ENCODE data around the gene EFNA5. TPM values are rescaled to one million over a fixed set of nuclear protein-coding genes. Genes with fewer than 3 reads are reported as not detected.
"Not testable (repeated sequence)": the region's sequence is repeated elsewhere in the genome, so short reads cannot be mapped to it uniquely, and the experiment has no call there.

EFNA5 gene
- polyA plus RNA-seq, 1 of the 3 experiments (the other 2 are of a cell fraction) = 0.81 TPM

DNA sequence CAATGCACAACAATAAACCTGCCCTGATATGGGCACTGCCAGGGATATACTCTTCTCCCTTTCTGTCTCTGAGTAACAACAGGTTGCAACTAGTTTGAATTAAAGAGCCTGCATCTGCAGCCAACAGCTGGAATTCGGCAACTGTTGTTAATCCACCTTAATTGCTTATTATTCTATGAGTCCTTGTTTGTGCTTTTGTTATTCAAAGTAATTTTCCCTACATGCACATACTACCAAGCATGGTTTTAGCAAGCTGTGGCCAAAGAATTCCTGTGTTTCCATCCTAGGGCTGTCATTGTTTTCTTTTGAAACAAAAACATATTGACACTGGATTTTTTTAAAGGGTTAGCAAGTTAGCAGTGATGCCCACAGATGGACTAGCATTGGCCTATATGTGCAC is 171.5 kb downstream of the EFNA5 start:
- ChIA-PET POLR2A (no interaction called here), CTCF (interaction anchor here (1.1 kb wide), 1 partner anchor 73 kb away, joined by 3 read pairs; no protein-coding TSS in a partner anchor)
- Histone ChIP-seq H2AFZ (ENCODE audit: low read depth) (no peak overlapping the region), H3K4me3 (ENCODE audit: low read depth in 2 of 2, low read length in 1 of 2) (no peak overlapping the region), H3K4me2 (no peak overlapping the region), H3K9me2 (no peaks in the 10 kb centered on the region), H4K20me1 (ENCODE audit: insufficient read depth) (no peaks in the 10 kb centered on the region), H3K27ac (ENCODE audit: low read depth in 2 of 2, low read length in 1 of 2) (no peak overlapping the region), H3K9ac (no peak overlapping the region), H3K36me3 (replicated peaks in 1 of 2; ENCODE audit: control insufficient read depth in 1 of 2, insufficient read depth in 2 of 2, low read length in 1 of 2) (no peaks in the 10 kb centered on the region), H3F3A (replicated peaks; ENCODE audit: insufficient read depth) (peaks cover 3% of the 10 kb centered on the region), H3K79me2 (ENCODE audit: insufficient read depth) (peaks cover 4% of the 10 kb centered on the region; the same call in 1 of the 2 replicates), H3K27me3 (ENCODE audit: insufficient read depth) (no peaks in the 10 kb centered on the region), H3K9me3 (no peaks in the 10 kb centered on the region), H3K4me1 (ENCODE audit: control insufficient read depth in 1 of 2, insufficient read depth in 2 of 2, low read depth in 1 of 2, low read length in 1 of 2) (peaks cover 11 to 20% of the 10 kb centered on the region in 2 experiments; a peak in 3 of 4 replicates)
- no peak for DNase-seq
- WGBS (ENCODE audit: low lambda C conversion rate) = 92% methylated on average over 1 of the region's 1 CpG
- TF ChIP-seq SMC3 (IDR thresholded peaks at IDR 0.05; ENCODE audit: low read depth, low read length) = no peak

DNA sequence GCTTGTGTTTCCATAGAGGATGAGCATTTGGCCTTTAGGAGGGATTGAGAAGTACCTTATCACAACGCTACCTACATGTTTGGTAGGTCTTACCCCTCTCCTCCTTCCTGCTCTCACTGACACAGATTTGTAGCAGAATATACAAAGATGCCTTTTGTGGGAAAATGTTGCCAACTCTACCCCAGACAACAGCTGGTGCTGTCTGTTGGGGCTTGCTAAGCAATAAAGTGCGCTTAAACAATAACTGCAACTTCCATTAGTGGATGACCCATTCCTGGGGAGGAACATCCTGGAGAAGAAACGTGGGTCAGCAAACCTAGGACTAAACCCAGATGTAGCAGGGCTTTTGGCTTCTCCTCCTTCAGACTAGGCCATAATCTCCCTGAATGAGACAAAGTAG is 174.3 kb downstream of the EFNA5 start:
- CTCF ChIA-PET = no interaction called here

DNA sequence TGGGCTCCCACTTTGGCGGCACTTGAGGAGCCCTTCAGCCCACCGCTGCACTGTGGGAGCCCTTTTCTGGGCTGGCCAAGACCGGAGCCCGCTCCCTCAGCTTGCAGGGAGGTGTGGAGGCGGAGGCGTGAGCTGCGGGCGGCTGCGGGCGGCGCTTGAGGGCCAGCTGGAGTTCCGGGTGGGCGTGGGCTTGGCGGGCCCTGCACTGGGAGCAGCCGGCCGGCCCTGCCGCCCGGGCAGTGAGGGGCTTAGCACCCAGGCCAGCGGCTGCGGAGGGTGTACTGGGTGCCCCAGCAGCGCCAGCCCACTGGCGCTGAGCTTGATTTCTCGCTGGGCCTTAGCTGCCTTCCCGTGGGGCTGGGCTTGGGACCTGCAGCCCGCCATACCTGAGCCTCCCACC is 176.6 kb downstream of the EFNA5 start:
- CTCF ChIA-PET; H3K27ac ChIP-seq (ENCODE audit: low read depth in 2 of 2, low read length in 1 of 2); DNase-seq; H3K9ac ChIP-seq; H3F3A ChIP-seq (replicated peaks; ENCODE audit: insufficient read depth); H3K27me3 ChIP-seq (ENCODE audit: insufficient read depth); H3K4me2 ChIP-seq; H3K9me3 ChIP-seq; H3K79me2 ChIP-seq (ENCODE audit: insufficient read depth); H3K4me3 ChIP-seq (ENCODE audit: low read depth in 2 of 2, low read length in 1 of 2); H3K4me1 ChIP-seq (ENCODE audit: control insufficient read depth in 1 of 2, insufficient read depth in 2 of 2, low read depth in 1 of 2, low read length in 1 of 2); H2AFZ ChIP-seq (ENCODE audit: low read depth); H3K36me3 ChIP-seq (replicated peaks in 1 of 2; ENCODE audit: control insufficient read depth in 1 of 2, insufficient read depth in 2 of 2, low read length in 1 of 2); H4K20me1 ChIP-seq (ENCODE audit: insufficient read depth); H3K9me2 ChIP-seq: not testable (repeated sequence)
- POLR2A ChIA-PET = interaction anchor here (1.3 kb wide), 1 partner anchor 8 kb away, joined by 3 read pairs; no protein-coding TSS in a partner anchor
- 100% methylated on average over 2 of the region's 25 CpGs for WGBS (ENCODE audit: low lambda C conversion rate)

More for the DNA sequence above, 174.3 kb downstream of the EFNA5 start:
- Histone ChIP-seq H3K9ac (no peak overlapping the region), H2AFZ (ENCODE audit: low read depth) (no peak overlapping the region), H3K79me2 (ENCODE audit: insufficient read depth) (peaks cover 4% of the 10 kb centered on the region; the same call in 1 of the 2 replicates), H3K27me3 (ENCODE audit: insufficient read depth) (no peaks in the 10 kb centered on the region), H3K4me3 (ENCODE audit: low read depth in 2 of 2, low read length in 1 of 2) (no peak overlapping the region), H3K36me3 (replicated peaks in 1 of 2; ENCODE audit: control insufficient read depth in 1 of 2, insufficient read depth in 2 of 2, low read length in 1 of 2) (no peaks in the 10 kb centered on the region), H3K4me1 (ENCODE audit: control insufficient read depth in 1 of 2, insufficient read depth in 2 of 2, low read depth in 1 of 2, low read length in 1 of 2) (peaks cover 6 to 8% of the 10 kb centered on the region in 2 experiments; a peak in 2 of 4 replicates), H3K9me3 (no peaks in the 10 kb centered on the region), H3K9me2 (no peaks in the 10 kb centered on the region), H3F3A (replicated peaks; ENCODE audit: insufficient read depth) (peaks cover 1% of the 10 kb centered on the region), H3K4me2 (no peak overlapping the region), H4K20me1 (ENCODE audit: insufficient read depth) (no peaks in the 10 kb centered on the region), H3K27ac (ENCODE audit: low read depth in 2 of 2, low read length in 1 of 2) (no peak overlapping the region)
- TF ChIP-seq EP300 (IDR thresholded peaks at IDR 0.05; ENCODE audit: borderline replicate concordance in 1 of 2, low read depth in 1 of 2, low read length in 1 of 2) = no peak
- WGBS (ENCODE audit: low lambda C conversion rate) = 100% methylated on average over 3 of the region's 3 CpGs
- POLR2A ChIA-PET = interaction anchor here (1.2 kb wide), 1 partner anchor 15 kb away, joined by 3 read pairs; no protein-coding TSS in a partner anchor
- no peak for DNase-seq

DNA sequence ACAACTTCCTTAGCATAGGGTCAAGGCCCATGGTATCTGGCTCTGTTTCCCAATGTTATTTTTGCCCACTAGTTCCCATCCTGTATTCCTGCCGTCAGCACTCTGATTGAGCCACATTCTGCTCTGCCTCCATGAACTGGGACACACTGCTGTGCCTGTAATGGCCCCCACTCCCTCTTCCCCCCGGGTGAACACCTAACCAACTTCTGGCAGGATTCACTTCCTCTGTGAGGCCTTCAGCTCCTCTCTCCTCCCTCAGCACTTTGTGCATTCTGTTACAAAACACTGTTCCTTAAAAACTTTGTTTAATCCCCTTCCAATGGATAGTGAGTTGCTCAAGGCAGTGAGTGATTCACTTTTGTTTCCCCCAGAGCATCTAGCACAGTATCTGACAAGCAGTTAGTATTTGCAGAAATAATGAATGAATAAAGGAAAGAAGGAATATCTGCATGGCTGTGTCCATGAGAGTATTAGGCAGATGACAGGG is 183.6 kb downstream of the EFNA5 start:
- POLR2A ChIA-PET = no interaction called here
- TF ChIP-seq NRF1 (IDR thresholded peaks at IDR 0.05; ENCODE audit: low read depth, low read length) = no peak
- TF ChIP-seq, protein P1, sequence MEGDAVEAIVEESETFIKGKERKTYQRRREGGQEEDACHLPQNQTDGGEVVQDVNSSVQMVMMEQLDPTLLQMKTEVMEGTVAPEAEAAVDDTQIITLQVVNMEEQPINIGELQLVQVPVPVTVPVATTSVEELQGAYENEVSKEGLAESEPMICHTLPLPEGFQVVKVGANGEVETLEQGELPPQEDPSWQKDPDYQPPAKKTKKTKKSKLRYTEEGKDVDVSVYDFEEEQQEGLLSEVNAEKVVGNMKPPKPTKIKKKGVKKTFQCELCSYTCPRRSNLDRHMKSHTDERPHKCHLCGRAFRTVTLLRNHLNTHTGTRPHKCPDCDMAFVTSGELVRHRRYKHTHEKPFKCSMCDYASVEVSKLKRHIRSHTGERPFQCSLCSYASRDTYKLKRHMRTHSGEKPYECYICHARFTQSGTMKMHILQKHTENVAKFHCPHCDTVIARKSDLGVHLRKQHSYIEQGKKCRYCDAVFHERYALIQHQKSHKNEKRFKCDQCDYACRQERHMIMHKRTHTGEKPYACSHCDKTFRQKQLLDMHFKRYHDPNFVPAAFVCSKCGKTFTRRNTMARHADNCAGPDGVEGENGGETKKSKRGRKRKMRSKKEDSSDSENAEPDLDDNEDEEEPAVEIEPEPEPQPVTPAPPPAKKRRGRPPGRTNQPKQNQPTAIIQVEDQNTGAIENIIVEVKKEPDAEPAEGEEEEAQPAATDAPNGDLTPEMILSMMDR (IDR thresholded peaks at IDR 0.05) = no peak
- no peak for TF ChIP-seq ELF1 (IDR thresholded peaks at IDR 0.05)
- no peak for TF ChIP-seq MEF2A (IDR thresholded peaks at IDR 0.05; ENCODE audit: borderline replicate concordance, low read depth)
- no peak for TF ChIP-seq MXI1 (IDR thresholded peaks at IDR 0.05; ENCODE audit: low read depth, low read length)
- Histone ChIP-seq H3K9me3 (no peaks in the 10 kb centered on the region), H3F3A (replicated peaks; ENCODE audit: insufficient read depth) (no peaks in the 10 kb centered on the region), H3K4me3 (ENCODE audit: low read depth in 2 of 2, low read length in 1 of 2) (no peak overlapping the region), H3K4me2 (no peak overlapping the region), H2AFZ (ENCODE audit: low read depth) (no peak overlapping the region), H3K9ac (no peak overlapping the region), H3K9me2 (no peaks in the 10 kb centered on the region), H3K27me3 (ENCODE audit: insufficient read depth) (no peaks in the 10 kb centered on the region), H3K27ac (ENCODE audit: low read depth in 2 of 2, low read length in 1 of 2) (no peak overlapping the region), H4K20me1 (ENCODE audit: insufficient read depth) (no peaks in the 10 kb centered on the region), H3K36me3 (replicated peaks in 1 of 2; ENCODE audit: control insufficient read depth in 1 of 2, insufficient read depth in 2 of 2, low read length in 1 of 2) (no peaks in the 10 kb centered on the region), H3K4me1 (ENCODE audit: control insufficient read depth in 1 of 2, insufficient read depth in 2 of 2, low read depth in 1 of 2, low read length in 1 of 2) (peaks cover 0 to 6% of the 10 kb centered on the region in 2 experiments; a peak in 1 of 4 replicates), H3K79me2 (ENCODE audit: insufficient read depth) (no peaks in the 10 kb centered on the region)
- 75% methylated on average over 2 of the region's 2 CpGs for WGBS (ENCODE audit: low lambda C conversion rate)
- CTCF ChIA-PET = interaction anchor here (1.4 kb wide), 1 partner anchor 17 kb away, joined by 3 read pairs; no protein-coding TSS in a partner anchor
- DNase-seq = no peak

All from SK-N-SH (cell line).